ENCODE measurements around the gene CUTC. TPM values are rescaled to one million over a fixed set of nuclear protein-coding genes. Genes with fewer than 3 reads are reported as not detected.
A peak's percentile ranks its signal among the peaks of the same experiment; 100 is the strongest.

The CUTC gene
- total RNA-seq, 1 donor from 2014 or later, result 14.4 TPM

DNA sequence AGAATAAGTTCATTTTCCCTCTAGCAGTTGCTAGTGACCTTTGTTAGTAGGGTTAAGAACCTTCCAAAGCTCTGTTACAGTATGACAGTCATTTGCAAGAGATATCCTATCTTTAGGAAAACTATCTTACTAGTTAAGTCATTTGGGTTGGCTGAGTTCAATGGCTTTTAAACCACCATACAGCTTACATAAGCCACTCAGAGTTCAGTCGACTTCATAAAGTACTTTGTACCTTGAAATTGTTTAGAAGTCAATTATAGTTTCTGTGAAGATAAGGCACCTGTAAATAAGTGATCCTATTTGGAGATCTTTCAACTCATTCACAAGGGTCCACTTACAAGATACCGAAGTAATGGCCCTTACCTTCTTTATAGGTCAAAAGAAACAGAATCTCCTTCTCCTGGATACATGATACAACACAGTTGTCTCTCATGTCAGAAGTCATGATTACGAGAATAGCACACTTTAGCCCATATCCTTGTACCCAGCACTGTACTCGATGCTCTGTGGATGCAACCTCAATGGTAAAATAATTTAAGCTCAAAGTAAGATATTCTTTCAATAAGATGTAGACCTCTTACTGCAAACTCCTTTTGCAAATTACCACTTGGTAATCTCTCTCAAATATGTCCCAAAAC lies 38.5 kb downstream of the CUTC start:
- peaks cover 5% of the 10 kb centered on the region for H3K4me1 Mint-ChIP-seq (ENCODE audit: low read depth)
- TF ChIP-seq, protein P1, sequence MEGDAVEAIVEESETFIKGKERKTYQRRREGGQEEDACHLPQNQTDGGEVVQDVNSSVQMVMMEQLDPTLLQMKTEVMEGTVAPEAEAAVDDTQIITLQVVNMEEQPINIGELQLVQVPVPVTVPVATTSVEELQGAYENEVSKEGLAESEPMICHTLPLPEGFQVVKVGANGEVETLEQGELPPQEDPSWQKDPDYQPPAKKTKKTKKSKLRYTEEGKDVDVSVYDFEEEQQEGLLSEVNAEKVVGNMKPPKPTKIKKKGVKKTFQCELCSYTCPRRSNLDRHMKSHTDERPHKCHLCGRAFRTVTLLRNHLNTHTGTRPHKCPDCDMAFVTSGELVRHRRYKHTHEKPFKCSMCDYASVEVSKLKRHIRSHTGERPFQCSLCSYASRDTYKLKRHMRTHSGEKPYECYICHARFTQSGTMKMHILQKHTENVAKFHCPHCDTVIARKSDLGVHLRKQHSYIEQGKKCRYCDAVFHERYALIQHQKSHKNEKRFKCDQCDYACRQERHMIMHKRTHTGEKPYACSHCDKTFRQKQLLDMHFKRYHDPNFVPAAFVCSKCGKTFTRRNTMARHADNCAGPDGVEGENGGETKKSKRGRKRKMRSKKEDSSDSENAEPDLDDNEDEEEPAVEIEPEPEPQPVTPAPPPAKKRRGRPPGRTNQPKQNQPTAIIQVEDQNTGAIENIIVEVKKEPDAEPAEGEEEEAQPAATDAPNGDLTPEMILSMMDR (IDR thresholded peaks at IDR 0.05), result no peak
- no peaks in the 10 kb centered on the region for H3K36me3 Mint-ChIP-seq (ENCODE audit: low read depth)
- H3K9me3 Mint-ChIP-seq (ENCODE audit: low read depth), result no peaks in the 10 kb centered on the region
- no peaks in the 10 kb centered on the region for H3K27me3 Mint-ChIP-seq (ENCODE audit: low read depth)
- no peak overlapping the region for H3K4me3 Mint-ChIP-seq (ENCODE audit: unreplicated experiment)
- H3K27ac Mint-ChIP-seq (ENCODE audit: unreplicated experiment), result no peak overlapping the region
- DNase-seq (ENCODE audit: low spot score), result no peak

DNA sequence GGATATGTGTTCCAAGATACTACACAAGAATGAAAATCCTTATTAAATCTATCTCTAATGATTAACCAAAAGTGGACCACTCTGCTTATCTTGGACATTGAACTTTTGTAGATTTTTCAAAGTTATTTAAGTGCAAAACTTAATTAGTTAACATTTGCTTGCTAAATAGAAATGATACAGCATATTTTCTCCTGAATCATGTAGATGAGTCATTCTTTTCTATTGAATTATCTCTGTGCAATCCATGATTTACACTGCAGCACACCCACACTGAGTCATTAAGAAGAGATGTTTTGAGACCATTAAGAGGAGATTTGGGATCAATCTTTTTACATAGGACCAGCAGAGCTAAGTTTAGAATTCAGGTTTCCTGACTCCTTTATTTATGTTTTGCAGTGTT lies 43.8 kb downstream of the CUTC start:
- H3K9me3 Mint-ChIP-seq (ENCODE audit: low read depth), result no peaks in the 10 kb centered on the region
- peaks cover 47% of the 10 kb centered on the region for H3K4me1 Mint-ChIP-seq (ENCODE audit: low read depth)
- no peaks in the 10 kb centered on the region for H3K36me3 Mint-ChIP-seq (ENCODE audit: low read depth)
- no peak overlapping the region for H3K4me3 Mint-ChIP-seq (ENCODE audit: unreplicated experiment)
- DNase-seq (ENCODE audit: low spot score), result no peak
- no peak overlapping the region for H3K27ac Mint-ChIP-seq (ENCODE audit: unreplicated experiment)
- TF ChIP-seq, protein P1 (IDR thresholded peaks at IDR 0.05), result no peak
- H3K27me3 Mint-ChIP-seq (ENCODE audit: low read depth), result no peaks in the 10 kb centered on the region

DNA sequence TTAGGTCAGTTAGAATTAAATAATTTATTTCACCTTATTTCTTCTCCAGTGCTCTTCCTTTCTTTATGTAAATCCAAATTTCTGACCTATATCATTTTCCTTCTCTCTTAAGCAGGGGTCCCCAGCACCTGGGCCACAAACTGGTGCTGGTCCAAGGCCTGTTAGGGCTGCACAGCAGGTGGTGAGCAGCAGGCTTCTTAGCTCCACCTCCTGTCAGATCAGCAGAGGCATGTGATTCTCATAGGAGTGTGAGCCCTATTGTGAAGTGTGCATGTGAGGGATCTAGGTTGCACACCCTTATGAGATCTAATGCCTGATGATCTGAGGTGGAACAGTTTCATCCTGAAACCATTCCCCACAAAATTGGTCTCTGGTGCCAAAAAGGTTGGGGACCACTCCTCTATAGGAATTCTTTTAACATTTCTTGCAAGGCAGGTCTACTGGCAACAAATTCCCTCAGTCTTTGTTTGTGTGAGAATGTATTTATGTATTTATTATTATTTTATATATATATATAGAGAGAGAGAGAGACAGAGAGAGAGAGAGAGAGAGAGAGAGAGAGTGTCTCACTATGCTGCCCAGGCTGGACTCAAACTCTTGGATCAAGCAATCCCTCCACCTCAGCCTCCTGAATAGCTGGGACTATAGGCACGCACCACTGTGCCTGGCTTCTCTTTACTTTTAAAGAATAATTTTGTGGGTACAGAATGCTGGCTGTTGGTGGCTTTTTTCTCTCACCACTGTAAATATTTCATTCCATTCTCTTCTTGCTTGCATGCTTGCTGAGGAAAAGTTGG lies 46.1 kb downstream of the CUTC start:
- Mint-ChIP-seq H3K27ac (ENCODE audit: unreplicated experiment) (no peak overlapping the region), H3K4me3 (ENCODE audit: unreplicated experiment) (no peak overlapping the region), H3K36me3 (ENCODE audit: low read depth) (no peaks in the 10 kb centered on the region), H3K27me3 (ENCODE audit: low read depth) (no peaks in the 10 kb centered on the region), H3K4me1 (ENCODE audit: low read depth) (peaks cover 66% of the 10 kb centered on the region), H3K9me3 (ENCODE audit: low read depth) (no peaks in the 10 kb centered on the region)
- no peak for DNase-seq (ENCODE audit: low spot score)
- TF ChIP-seq, protein P1 (IDR thresholded peaks at IDR 0.05), result no peak

DNA sequence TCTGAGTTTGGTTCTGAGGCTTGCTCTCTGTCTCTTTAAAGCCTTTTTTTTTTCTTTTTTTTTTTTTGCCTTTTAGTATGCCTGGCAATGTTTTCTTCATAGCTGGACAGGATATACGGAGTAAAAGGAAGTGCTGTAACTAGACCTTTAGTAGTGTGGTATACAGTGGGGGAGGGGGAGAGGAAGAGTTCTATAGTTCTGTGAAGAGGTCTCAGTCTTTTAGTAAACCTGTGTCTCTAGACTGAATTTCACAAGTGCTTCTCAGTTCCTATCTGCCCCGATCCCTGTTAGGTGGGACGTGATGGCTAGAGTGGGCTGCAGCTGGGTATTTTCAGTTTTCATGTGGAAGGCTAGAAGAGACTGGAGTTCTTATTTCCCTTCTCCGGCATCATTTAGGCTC lies 47.3 kb downstream of the CUTC start:
- H3K27ac Mint-ChIP-seq (ENCODE audit: unreplicated experiment), result peak overlapping the region; percentile 95

DNA sequence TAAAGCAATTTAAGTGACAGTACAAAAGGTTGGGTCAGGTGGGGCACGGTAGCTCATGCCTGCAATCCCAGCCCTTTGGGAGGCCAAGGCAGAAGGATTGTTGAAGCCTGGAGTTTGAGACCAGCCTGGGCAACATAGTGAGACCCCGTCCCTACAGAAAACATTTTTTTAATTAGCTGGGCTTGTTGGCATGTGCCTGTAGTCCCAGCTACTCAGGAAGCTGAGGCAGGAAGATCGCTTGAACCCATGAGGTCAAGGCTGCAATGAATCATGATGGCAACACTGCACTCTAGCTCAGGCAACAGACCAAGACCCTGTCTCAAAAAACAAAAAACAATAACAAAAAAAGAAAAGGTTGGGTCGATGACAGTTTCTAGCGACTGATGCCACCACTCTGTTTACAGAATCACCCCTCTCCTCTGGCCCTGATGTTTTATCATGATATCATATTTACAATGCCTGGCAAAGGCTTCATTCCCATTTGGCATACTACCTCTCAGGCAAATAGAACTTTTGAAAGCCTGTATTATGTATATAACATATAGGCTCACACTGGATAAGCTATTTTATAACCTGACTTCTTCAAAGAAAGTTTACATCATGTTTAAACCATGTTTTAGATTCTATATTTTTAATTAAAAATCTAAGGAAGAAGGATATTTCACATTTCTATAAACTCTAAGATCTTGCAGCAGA lies 49.8 kb downstream of the CUTC start:
- Mint-ChIP-seq H3K4me1 (ENCODE audit: low read depth) (peaks cover 75% of the 10 kb centered on the region), H3K27me3 (ENCODE audit: low read depth) (no peaks in the 10 kb centered on the region), H3K36me3 (ENCODE audit: low read depth) (no peaks in the 10 kb centered on the region), H3K9me3 (ENCODE audit: low read depth) (no peaks in the 10 kb centered on the region), H3K4me3 (ENCODE audit: unreplicated experiment) (no peak overlapping the region), H3K27ac (ENCODE audit: unreplicated experiment) (no peak overlapping the region)
- no peak for DNase-seq (ENCODE audit: low spot score)
- TF ChIP-seq, protein P1 (IDR thresholded peaks at IDR 0.05), result no peak

More for the DNA sequence above, 47.3 kb downstream of the CUTC start:
- Mint-ChIP-seq H3K4me1 (ENCODE audit: low read depth) (peaks cover 78% of the 10 kb centered on the region), H3K27me3 (ENCODE audit: low read depth) (no peaks in the 10 kb centered on the region), H3K36me3 (ENCODE audit: low read depth) (no peaks in the 10 kb centered on the region), H3K9me3 (ENCODE audit: low read depth) (no peaks in the 10 kb centered on the region), H3K4me3 (ENCODE audit: unreplicated experiment) (peak overlapping the region; percentile 61)
- no peak for DNase-seq (ENCODE audit: low spot score)
- TF ChIP-seq, protein P1 (IDR thresholded peaks at IDR 0.05), result no peak

Measured in chondrocyte (in vitro differentiated cells).